B cell (primary cell): ENCODE results near the gene PCGF2.

Experiments
- EZH2 ChIP-seq: IDR thresholded peaks from 2 replicates; pipeline ENCODE4 v1.6.1; 2012; ENCODE audit warnings: borderline replicate concordance, low read depth, mild to moderate bottlenecking, moderate library complexity, low read length; ENCODE audit not compliant: insufficient read depth, poor library complexity, severe bottlenecking
- TF ChIP-seq, protein P1 (sequence below): fragments of 200-600 bp; IDR thresholded peaks from one replicate; pipeline ENCODE4 v1.8.0; 2022; ENCODE audit warnings: antibody characterized with exemption, mild to moderate bottlenecking

DNA sequence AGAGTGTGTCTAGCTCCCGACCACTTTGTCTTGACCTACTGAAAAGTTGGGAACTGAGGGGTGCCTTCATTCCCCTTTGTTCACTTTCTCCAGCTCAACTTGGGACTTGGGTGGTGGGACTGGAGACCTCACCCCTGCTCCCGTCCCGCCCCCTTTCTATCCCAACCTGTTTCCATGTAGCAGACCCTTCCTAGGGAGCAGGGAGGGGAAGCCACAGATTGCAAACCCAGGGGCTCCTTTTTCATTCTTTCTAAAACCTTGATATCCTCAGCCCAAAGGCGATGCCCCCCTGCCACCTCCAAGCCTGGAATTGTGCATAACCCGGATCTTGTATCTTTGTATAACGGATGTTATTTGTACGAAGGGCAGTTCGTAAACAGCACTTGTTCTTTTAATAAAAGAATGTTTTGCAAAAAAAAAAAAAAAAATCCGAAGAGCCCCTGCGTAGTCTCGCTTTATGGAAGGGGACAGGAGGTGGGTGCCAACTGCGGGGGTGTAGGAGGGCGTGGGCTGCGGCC lies 18.7 kb downstream of the PCGF2 start:
- TF ChIP-seq, protein P1, sequence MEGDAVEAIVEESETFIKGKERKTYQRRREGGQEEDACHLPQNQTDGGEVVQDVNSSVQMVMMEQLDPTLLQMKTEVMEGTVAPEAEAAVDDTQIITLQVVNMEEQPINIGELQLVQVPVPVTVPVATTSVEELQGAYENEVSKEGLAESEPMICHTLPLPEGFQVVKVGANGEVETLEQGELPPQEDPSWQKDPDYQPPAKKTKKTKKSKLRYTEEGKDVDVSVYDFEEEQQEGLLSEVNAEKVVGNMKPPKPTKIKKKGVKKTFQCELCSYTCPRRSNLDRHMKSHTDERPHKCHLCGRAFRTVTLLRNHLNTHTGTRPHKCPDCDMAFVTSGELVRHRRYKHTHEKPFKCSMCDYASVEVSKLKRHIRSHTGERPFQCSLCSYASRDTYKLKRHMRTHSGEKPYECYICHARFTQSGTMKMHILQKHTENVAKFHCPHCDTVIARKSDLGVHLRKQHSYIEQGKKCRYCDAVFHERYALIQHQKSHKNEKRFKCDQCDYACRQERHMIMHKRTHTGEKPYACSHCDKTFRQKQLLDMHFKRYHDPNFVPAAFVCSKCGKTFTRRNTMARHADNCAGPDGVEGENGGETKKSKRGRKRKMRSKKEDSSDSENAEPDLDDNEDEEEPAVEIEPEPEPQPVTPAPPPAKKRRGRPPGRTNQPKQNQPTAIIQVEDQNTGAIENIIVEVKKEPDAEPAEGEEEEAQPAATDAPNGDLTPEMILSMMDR, result no peak
- no peak for TF ChIP-seq EZH2
